ENCODE measurements around the gene ABCD1. TPM values are rescaled to one million over a fixed set of nuclear protein-coding genes. Genes with fewer than 3 reads are reported as not detected.

Gene ABCD1
- total RNA-seq, 2 donors from 2014 or later = 14.7 to 17.7 TPM

GRCh38 chrX:153768311-153769157 lies 43.9 kb downstream of the ABCD1 start:
- H3K27me3 Mint-ChIP-seq = no peaks in the 10 kb centered on the region

DNA sequence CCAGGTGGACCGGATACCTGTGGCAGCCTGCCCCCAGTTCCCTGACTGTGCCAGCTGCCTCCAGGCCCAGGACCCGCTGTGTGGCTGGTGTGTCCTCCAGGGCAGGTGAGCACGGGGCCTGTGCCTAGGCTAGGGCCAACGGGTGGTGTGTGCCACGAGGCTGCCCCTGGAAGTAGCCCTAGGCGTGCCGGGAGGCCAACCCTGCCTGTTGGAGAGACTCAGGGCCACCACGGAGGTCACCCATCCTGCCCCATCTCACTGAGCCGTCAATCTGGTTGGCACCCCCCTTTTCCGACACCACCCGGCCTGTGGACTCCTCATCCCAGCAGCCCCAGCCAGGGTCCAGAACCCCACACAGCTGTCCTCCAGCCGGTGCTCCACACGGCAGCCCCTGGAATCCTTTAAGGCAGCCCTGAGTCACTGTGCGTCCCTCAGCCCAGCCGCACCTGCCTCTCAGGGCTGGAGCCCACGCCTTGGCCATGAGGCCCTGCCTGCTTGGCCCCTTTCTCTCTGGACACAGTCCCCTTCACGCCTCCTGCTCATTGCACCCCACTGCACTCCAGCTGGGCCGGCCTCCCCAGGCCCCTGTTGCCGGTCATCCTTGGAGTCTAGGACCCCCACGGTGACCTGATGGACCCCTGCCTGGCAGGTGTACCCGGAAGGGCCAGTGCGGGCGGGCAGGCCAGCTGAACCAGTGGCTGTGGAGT lies 44.7 kb downstream of the ABCD1 start:
- H3K27ac Mint-ChIP-seq = no peak overlapping the region
- ATAC-seq (no peak), DNase-seq (no peak)
- no peaks in the 10 kb centered on the region for H3K36me3 Mint-ChIP-seq (ENCODE audit: low read depth)
- H3K9me3 ChIP-seq (ENCODE audit: control insufficient read depth, low read length, poor library complexity, severe bottlenecking) = no peaks in the 10 kb centered on the region
- no peaks in the 10 kb centered on the region for H3K27me3 Mint-ChIP-seq
- no peak overlapping the region for H3K4me3 Mint-ChIP-seq
- peaks cover 6% of the 10 kb centered on the region for H3K4me1 Mint-ChIP-seq

More at GRCh38 chrX:153768311-153769157, 43.9 kb downstream of the ABCD1 start:
- H3K4me3 Mint-ChIP-seq = no peak overlapping the region
- H3K9me3 ChIP-seq (ENCODE audit: control insufficient read depth, low read length, poor library complexity, severe bottlenecking) = no peaks in the 10 kb centered on the region
- H3K36me3 Mint-ChIP-seq (ENCODE audit: low read depth) = no peaks in the 10 kb centered on the region
- no peak for ATAC-seq
- H3K4me1 Mint-ChIP-seq = peaks cover 6% of the 10 kb centered on the region
- no peak for DNase-seq
- H3K27ac Mint-ChIP-seq = no peak overlapping the region

DNA sequence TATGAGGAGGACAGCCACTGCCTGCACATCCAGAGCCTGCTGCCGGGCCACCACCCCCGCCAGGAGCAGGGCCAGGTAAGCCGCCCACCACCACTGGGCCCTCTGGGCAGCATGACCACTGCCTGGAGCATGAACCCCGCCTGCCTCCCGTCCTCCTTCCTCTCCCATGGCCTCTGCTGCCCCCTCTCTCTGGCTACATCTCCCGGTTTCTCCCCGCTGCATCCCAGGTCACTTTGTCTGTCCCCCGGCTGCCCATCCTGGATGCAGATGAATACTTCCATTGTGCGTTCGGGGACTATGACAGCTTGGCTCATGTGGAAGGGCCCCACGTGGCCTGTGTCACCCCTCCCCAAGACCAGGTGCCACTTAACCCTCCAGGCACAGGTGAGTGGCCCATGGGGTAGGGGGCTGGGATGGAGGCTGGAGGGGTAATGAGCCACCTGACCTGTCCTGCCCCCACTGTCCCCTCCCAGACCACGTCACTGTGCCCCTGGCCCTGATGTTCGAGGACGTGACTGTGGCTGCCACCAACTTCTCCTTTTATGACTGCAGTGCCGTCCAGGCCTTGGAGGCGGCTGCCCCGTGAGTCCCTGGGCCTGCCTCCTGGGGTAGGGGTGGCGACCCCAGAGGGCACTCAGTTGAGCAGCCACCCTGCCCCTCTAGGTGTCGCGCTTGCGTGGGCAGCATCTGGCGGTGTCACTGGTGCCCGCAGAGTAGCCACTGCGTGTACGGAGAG lies 45.4 kb downstream of the ABCD1 start:
- no peaks in the 10 kb centered on the region for H3K27me3 Mint-ChIP-seq
- no peaks in the 10 kb centered on the region for H3K9me3 ChIP-seq (ENCODE audit: control insufficient read depth, low read length, poor library complexity, severe bottlenecking)
- H3K4me1 Mint-ChIP-seq = peaks cover 6% of the 10 kb centered on the region
- H3K4me3 Mint-ChIP-seq = peak overlapping the region; percentile 41
- H3K36me3 Mint-ChIP-seq (ENCODE audit: low read depth) = no peaks in the 10 kb centered on the region
- ATAC-seq = no peak
- no peak overlapping the region for H3K27ac Mint-ChIP-seq
- no peak for DNase-seq

DNA sequence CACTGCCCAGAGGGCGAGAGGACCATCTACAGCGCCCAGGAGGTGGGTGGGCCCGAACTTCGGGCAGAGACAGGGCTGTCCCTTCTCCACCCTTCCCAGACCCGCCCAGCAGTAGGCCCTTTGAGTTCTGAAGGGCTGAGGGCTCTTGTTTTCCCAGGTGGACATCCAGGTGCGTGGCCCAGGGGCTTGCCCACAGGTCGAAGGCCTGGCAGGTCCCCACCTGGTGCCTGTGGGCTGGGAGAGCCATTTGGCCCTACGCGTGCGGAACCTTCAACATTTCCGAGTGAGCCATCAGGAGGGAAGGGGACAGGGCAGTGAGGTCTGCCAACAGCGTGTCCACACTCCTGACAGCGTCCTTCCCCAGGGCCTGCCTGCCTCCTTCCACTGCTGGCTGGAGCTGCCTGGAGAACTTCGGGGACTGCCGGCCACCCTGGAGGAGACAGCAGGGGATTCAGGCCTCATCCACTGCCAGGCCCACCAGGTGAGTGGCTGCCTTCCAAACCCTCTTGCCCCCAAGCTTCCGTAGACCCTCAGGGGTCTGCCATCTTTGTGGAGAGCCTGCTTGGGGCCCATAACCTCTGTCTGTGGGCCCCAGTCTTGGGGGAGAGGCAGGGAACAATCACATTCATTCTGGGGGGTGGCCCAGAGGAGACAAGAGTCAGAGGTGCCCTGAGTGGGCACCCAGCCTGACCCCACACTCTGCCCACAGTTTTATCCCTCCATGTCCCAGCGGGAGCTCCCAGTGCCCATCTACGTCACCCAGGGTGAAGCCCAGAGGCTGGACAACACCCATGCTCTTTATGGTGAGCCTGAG lies 46.2 kb downstream of the ABCD1 start:
- no peak for ATAC-seq
- H3K27me3 Mint-ChIP-seq = no peaks in the 10 kb centered on the region

GRCh38 chrX:153771415-153772315 lies 47.0 kb downstream of the ABCD1 start:
- H3K36me3 Mint-ChIP-seq (ENCODE audit: low read depth) = no peaks in the 10 kb centered on the region
- DNase-seq = no peak
- H3K27me3 Mint-ChIP-seq = no peaks in the 10 kb centered on the region
- no peak overlapping the region for H3K4me3 Mint-ChIP-seq
- H3K4me1 Mint-ChIP-seq = peaks cover 3% of the 10 kb centered on the region
- no peak for ATAC-seq
- no peak overlapping the region for H3K27ac Mint-ChIP-seq
- H3K9me3 ChIP-seq (ENCODE audit: control insufficient read depth, low read length, poor library complexity, severe bottlenecking) = no peaks in the 10 kb centered on the region

More for the DNA sequence above, 46.2 kb downstream of the ABCD1 start:
- DNase-seq = no peak
- Mint-ChIP-seq H3K4me1 (peaks cover 6% of the 10 kb centered on the region), H3K36me3 (ENCODE audit: low read depth) (no peaks in the 10 kb centered on the region), H3K27ac (no peak overlapping the region), H3K4me3 (no peak overlapping the region)
- H3K9me3 ChIP-seq (ENCODE audit: control insufficient read depth, low read length, poor library complexity, severe bottlenecking) = no peaks in the 10 kb centered on the region

GRCh38 chrX:153772316-153773217 lies 47.9 kb downstream of the ABCD1 start:
- DNase-seq (no peak), ATAC-seq (no peak)
- H3K9me3 ChIP-seq (ENCODE audit: control insufficient read depth, low read length, poor library complexity, severe bottlenecking) = no peaks in the 10 kb centered on the region
- H3K36me3 Mint-ChIP-seq (ENCODE audit: low read depth) = no peaks in the 10 kb centered on the region
- H3K27me3 Mint-ChIP-seq = no peaks in the 10 kb centered on the region
- no peak overlapping the region for H3K4me3 Mint-ChIP-seq
- H3K4me1 Mint-ChIP-seq = peaks cover 3% of the 10 kb centered on the region
- no peak overlapping the region for H3K27ac Mint-ChIP-seq

- DNase-seq (no peak), ATAC-seq (no peak)
- H3K4me3 Mint-ChIP-seq = no peak overlapping the region
- H3K36me3 Mint-ChIP-seq (ENCODE audit: low read depth) = no peaks in the 10 kb centered on the region
- H3K27ac Mint-ChIP-seq = no peak overlapping the region
- no peaks in the 10 kb centered on the region for H3K9me3 ChIP-seq (ENCODE audit: control insufficient read depth, low read length, poor library complexity, severe bottlenecking)
- H3K4me1 Mint-ChIP-seq = peaks cover 2% of the 10 kb centered on the region
- no peaks in the 10 kb centered on the region for H3K27me3 Mint-ChIP-seq
Measured at GRCh38 chrX:153773218-153773611, 48.6 kb downstream of the ABCD1 start.

DNA sequence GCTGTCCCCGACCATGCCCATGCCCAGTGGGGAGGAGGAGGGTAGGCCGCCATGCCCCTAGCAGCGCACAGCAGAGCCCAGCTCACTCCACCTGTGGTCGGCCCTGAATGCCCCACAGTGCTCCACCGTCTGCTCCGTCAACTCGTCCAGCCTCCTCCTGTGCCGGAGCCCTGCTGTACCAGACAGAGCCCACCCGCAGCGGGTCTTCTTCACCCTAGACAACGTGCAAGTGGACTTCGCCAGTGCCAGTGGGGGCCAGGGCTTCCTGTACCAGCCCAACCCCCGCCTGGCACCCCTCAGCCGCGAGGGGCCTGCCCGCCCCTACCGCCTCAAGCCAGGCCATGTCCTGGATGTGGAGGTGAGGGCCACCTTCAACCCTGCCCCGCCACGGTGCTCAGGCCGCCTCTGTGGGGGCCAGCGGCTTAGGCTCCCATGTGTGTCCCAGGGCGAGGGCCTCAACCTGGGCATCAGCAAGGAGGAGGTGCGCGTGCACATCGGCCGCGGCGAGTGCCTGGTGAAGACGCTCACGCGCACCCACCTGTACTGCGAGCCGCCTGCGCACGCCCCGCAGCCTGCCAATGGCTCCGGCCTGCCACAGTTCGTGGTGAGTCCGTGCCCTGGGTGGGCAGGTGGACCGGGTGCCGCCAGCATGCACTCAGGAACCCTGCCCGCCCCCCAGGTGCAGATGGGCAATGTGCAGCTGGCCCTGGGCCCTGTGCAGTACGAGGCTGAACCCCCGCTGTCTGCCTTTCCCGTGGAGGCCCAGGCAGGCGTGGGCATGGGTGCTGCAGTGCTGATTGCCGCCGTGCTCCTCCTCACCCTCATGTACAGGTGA lies 49.3 kb downstream of the ABCD1 start:
- no peak for ATAC-seq
- H3K27me3 Mint-ChIP-seq = no peaks in the 10 kb centered on the region
- H3K4me1 Mint-ChIP-seq = no peaks in the 10 kb centered on the region
- H3K36me3 Mint-ChIP-seq (ENCODE audit: low read depth) = no peaks in the 10 kb centered on the region
- no peak overlapping the region for H3K4me3 Mint-ChIP-seq
- no peak for DNase-seq
- no peak overlapping the region for H3K27ac Mint-ChIP-seq
- H3K9me3 ChIP-seq (ENCODE audit: control insufficient read depth, low read length, poor library complexity, severe bottlenecking) = no peaks in the 10 kb centered on the region

DNA sequence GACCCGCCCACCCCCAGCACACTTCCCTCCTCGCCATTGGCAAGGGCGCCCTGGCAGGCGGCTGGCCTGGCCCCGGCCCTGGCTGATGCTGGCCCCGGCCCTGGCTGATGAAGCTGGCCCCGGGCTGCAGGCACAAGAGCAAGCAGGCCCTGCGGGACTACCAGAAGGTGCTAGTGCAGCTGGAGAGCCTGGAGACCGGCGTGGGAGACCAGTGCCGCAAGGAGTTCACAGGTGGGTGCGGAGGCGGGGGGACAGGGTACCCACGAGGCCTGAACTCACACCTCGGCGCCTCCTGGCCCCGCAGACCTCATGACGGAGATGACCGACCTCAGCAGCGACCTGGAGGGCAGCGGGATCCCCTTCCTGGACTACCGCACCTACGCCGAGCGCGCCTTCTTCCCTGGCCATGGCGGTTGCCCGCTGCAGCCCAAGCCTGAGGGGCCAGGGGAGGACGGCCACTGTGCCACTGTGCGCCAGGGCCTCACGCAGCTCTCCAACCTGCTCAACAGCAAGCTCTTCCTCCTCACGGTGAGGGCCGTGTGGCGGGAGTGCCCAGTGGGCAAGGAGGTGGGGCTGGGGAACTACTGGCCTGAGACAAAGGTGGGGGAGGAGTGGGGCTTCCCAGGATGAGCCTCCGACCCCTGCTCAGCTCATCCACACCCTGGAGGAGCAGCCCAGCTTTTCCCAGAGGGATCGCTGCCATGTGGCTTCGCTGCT lies 50.1 kb downstream of the ABCD1 start:
- no peaks in the 10 kb centered on the region for H3K9me3 ChIP-seq (ENCODE audit: control insufficient read depth, low read length, poor library complexity, severe bottlenecking)
- Mint-ChIP-seq H3K4me3 (no peak overlapping the region), H3K27ac (no peak overlapping the region), H3K36me3 (ENCODE audit: low read depth) (no peaks in the 10 kb centered on the region), H3K4me1 (no peaks in the 10 kb centered on the region), H3K27me3 (peaks cover 2% of the 10 kb centered on the region)
- ATAC-seq (no peak), DNase-seq (no peak)

- Mint-ChIP-seq H3K36me3 (ENCODE audit: low read depth) (peaks cover 2% of the 10 kb centered on the region), H3K27me3 (peaks cover 9% of the 10 kb centered on the region), H3K4me1 (peaks cover 2% of the 10 kb centered on the region), H3K27ac (no peak overlapping the region), H3K4me3 (no peak overlapping the region)
- ATAC-seq (no peak), DNase-seq (no peak)
- no peaks in the 10 kb centered on the region for H3K9me3 ChIP-seq (ENCODE audit: control insufficient read depth, low read length, poor library complexity, severe bottlenecking)
Measured at GRCh38 chrX:153775293-153776119, 50.9 kb downstream of the ABCD1 start.
